K562 (cell line): ENCODE data around the gene TP73. TPM values are rescaled to one million over a fixed set of nuclear protein-coding genes. Genes with fewer than 3 reads are reported as not detected.

Source experiments
- ARNT ChIP-seq, 2 experiments: fragments of 450-650 bp; IDR thresholded peaks; 2 replicates each; pipeline ENCODE4 v1.6.1; 2016; ENCODE audit warnings: mild to moderate bottlenecking in 1 of 2
- HDAC1 ChIP-seq, 2 experiments: fragments of 450-650 bp; IDR thresholded peaks; 2 replicates each; pipeline ENCODE4 v1.6.1; 2016 to 2017; ENCODE audit warnings: inconsistent platforms in 1 of 2, mild to moderate bottlenecking in 1 of 2, moderate library complexity in 1 of 2
- KLF16 ChIP-seq: IDR thresholded peaks from 2 replicates; pipeline ENCODE4 v1.6.1; 2016; ENCODE audit warnings: antibody characterized with exemption
- MAZ ChIP-seq, 2 experiments: fragments of 450-650 bp in 1 of 2; sonication (generic) in 1 of 2; formaldehyde crosslinking; IDR thresholded peaks in 1 of 2; conservative IDR thresholded peaks in 1 of 2; 2 replicates each; pipeline versions ENCODE4 v1.4.0 to v1.5.0; 2020; ENCODE audit warnings: mild to moderate bottlenecking in 1 of 2, missing genetic modification reagents in 1 of 2
- MYC ChIP-seq, 2 experiments: fragments of 250-450 bp in 1 of 2; sonication (Bioruptor Pico) in 1 of 2; IDR thresholded peaks; 2 replicates each; pipeline versions ENCODE4 v1.5.1 to v1.6.1; 2012 to 2021; ENCODE audit warnings: low read depth in 2 of 2, borderline replicate concordance in 1 of 2, improper control_type of control experiment in 1 of 2, low read length in 1 of 2, mild to moderate bottlenecking in 1 of 2, moderate library complexity in 1 of 2
- NCOA1 ChIP-seq: fragments of 450-650 bp; IDR thresholded peaks from 2 replicates; pipeline ENCODE4 v1.6.1; 2016; ENCODE audit warnings: low read depth
- NFXL1 ChIP-seq: fragments of 450-650 bp; formaldehyde crosslinking; IDR thresholded peaks from 2 replicates; pipeline ENCODE4 v1.4.0; 2021; ENCODE audit warnings: mild to moderate bottlenecking
- RBFOX2 ChIP-seq: fragments of 200-400 bp; formaldehyde crosslinking; IDR thresholded peaks from 2 replicates; pipeline ENCODE4 v1.6.1; 2017; ENCODE audit warnings: low read depth, mild to moderate bottlenecking, low read length, moderate library complexity
- SAFB ChIP-seq: fragments of 200-400 bp; formaldehyde crosslinking; IDR thresholded peaks from 2 replicates; pipeline ENCODE4 v1.6.1; 2017; ENCODE audit warnings: low read depth, low read length, borderline replicate concordance
- SP1 ChIP-seq: sonication (generic); formaldehyde crosslinking; IDR thresholded peaks from 2 replicates; pipeline ENCODE4 v1.8.1; 2022; ENCODE audit warnings: mild to moderate bottlenecking, missing genetic modification reagents
- SRF ChIP-seq, 2 experiments: fragments of 250-450, 450-650 bp in 1 of 2; sonication (Bioruptor Pico) in 1 of 2; sonication (generic) in 1 of 2; formaldehyde crosslinking; IDR thresholded peaks; 2 replicates each; pipeline versions ENCODE4 v1.5.0 to v1.5.1; 2020 to 2022; ENCODE audit warnings: mild to moderate bottlenecking in 1 of 2, missing genetic modification reagents in 1 of 2
- polyA plus RNA-seq, 8 experiments: library from polyadenylated mRNA; depleted of rRNA in 4 of 8; stranded (reverse) in 5 of 8; unstranded in 3 of 8; fragments of >200 nt; fragmentation: Nextera tagmentation in 2 of 8; fragmentation: Illumina TruSeq in 1 of 8; extraction: Ambion mirVana in 2 of 8; extraction: Trizol in 1 of 8; gene quantifications; 2 replicates each; pipeline versions ENCODE4 v1.2.1 to v1.2.3, GENCODE V29; 2011 to 2014; ENCODE audit warnings: inconsistent platforms in 1 of 8, missing spikeins in 1 of 8
- total RNA-seq, 7 experiments: library from RNA; depleted of rRNA in 6 of 7; stranded (reverse); fragments of >200 nt in 6 of 7; fragmentation: Illumina TruSeq in 2 of 7; extraction: Trizol in 2 of 7; gene quantifications; 2 replicates each; pipeline versions ENCODE4 v1.2.1 to v1.2.3, GENCODE V29; 2011 to 2021; ENCODE audit warnings: low replicate concordance in 1 of 7
- TF ChIP-seq, protein P1 (sequence below): fragments of 450-650 bp; IDR thresholded peaks from 2 replicates; pipeline ENCODE4 v1.6.1; 2014; ENCODE audit warnings: low read depth, mild to moderate bottlenecking, moderate library complexity, borderline replicate concordance
- TF ChIP-seq, protein P2 (sequence below): fragments of 450-650 bp; conservative IDR thresholded peaks from 2 replicates; pipeline ENCODE4 v1.6.1; 2016; ENCODE audit warnings: missing genetic modification characterization, low read depth, mild to moderate bottlenecking, missing compliant biosample characterization, moderate library complexity
- TF ChIP-seq, protein P3 (sequence below), 2 experiments: fragments of 200-800 bp in 1 of 2; sonication (Bioruptor generic) in 1 of 2; sonication (generic) in 1 of 2; formaldehyde crosslinking in 1 of 2; IDR thresholded peaks in 1 of 2; conservative IDR thresholded peaks in 1 of 2; 2 replicates each; pipeline versions ENCODE4 v1.5.0 to v1.6.1; 2016 to 2020; ENCODE audit warnings: missing compliant biosample characterization in 1 of 2, missing genetic modification characterization in 1 of 2, missing genetic modification reagents in 1 of 2
- TF ChIP-seq, protein P4 (sequence below): fragments of 450-650 bp; formaldehyde crosslinking; conservative IDR thresholded peaks from 2 replicates; pipeline ENCODE4 v1.4.0; 2022; ENCODE audit warnings: mild to moderate bottlenecking, missing genetic modification characterization
- TF ChIP-seq, protein P5 (sequence below): fragments of 250-450 bp; sonication (Bioruptor Pico); IDR thresholded peaks from 2 replicates; pipeline ENCODE4 v1.9.0; 2021; ENCODE audit warnings: mild to moderate bottlenecking, inconsistent platforms

The TP73 gene
- total and polyA plus RNA-seq, 9 of the 15 experiments (the other 6 are each of a cell fraction or from before 2014, with no cell fraction given): 0.07 to 1.6 (median 0.40) TPM; not detected in 2

DNA sequence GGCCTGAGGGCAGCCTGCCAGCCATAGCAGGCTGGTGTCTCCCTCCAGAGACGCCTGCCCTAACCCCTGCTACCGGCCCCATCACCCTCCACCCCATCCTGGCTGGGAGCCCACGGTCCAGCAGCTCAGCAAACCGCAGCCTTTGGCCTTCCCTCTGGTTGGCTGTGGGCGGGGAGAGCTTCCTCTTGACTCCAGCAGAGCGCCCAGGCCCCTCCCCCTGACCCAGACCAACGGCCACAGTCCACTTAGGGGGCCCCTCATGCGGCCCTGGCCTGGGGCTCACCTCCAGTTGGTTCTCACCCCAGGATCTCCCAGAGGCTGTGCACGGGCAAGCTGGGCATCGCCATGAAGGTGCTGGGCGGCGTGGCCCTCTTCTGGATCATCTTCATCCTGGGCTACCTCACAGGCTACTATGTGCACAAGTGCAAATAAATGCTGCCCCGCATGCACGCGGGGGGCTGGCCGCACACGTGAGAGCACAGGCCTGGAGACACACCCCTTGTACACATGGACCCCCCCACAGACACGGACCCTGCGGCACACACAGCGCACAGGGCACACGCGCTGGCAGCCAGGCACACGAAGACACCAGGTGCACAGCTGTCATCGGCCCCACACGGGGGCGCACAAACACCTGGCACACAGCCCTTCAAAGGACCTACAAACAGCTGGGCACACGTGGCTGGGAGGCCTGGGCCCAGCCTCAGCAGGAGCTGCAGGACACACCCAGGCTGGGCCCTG is 123.3 kb downstream of the TP73 start (continued):
- TF ChIP-seq, protein P1, sequence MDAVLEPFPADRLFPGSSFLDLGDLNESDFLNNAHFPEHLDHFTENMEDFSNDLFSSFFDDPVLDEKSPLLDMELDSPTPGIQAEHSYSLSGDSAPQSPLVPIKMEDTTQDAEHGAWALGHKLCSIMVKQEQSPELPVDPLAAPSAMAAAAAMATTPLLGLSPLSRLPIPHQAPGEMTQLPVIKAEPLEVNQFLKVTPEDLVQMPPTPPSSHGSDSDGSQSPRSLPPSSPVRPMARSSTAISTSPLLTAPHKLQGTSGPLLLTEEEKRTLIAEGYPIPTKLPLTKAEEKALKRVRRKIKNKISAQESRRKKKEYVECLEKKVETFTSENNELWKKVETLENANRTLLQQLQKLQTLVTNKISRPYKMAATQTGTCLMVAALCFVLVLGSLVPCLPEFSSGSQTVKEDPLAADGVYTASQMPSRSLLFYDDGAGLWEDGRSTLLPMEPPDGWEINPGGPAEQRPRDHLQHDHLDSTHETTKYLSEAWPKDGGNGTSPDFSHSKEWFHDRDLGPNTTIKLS: peak; percentile 76; the same call in 1 of the 2 replicates
- TF ChIP-seq, protein P2, sequence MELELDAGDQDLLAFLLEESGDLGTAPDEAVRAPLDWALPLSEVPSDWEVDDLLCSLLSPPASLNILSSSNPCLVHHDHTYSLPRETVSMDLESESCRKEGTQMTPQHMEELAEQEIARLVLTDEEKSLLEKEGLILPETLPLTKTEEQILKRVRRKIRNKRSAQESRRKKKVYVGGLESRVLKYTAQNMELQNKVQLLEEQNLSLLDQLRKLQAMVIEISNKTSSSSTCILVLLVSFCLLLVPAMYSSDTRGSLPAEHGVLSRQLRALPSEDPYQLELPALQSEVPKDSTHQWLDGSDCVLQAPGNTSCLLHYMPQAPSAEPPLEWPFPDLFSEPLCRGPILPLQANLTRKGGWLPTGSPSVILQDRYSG (tag): peak; percentile 90
- TF ChIP-seq MAZ (CRISPR knock-in tag; conservative IDR thresholded peaks at IDR 0.05 in 1 of 2, IDR thresholded peaks at IDR 0.05 in 1 of 2): peak; percentile 45 to 82; a peak in 3 of 4 replicates
- TF ChIP-seq ARNT (IDR thresholded peaks at IDR 0.05): peak in 1 of 2 experiments; percentile 26; a peak in 1 of 4 replicates
- peak in 1 of 2 experiments; percentile 94; a peak in 2 of 4 replicates for TF ChIP-seq HDAC1 (IDR thresholded peaks at IDR 0.05)
- no peak for TF ChIP-seq SAFB
- peak; percentile 97 for TF ChIP-seq MYC (IDR thresholded peaks at IDR 0.05; ENCODE audit: low read depth, low read length)
- TF ChIP-seq MYC (CRISPR knock-in tag; IDR thresholded peaks at IDR 0.05; ENCODE audit: borderline replicate concordance, low read depth): peak; percentile 88
- no peak for TF ChIP-seq NFXL1
- TF ChIP-seq SRF (CRISPR knock-in tag; IDR thresholded peaks at IDR 0.05): peak in 1 of 2 experiments; percentile 57; a peak in 1 of 4 replicates
- TF ChIP-seq SP1 (CRISPR knock-in tag): peak; percentile 79
- TF ChIP-seq NCOA1: no peak
- TF ChIP-seq KLF16: peak; percentile 43; the same call in 1 of the 2 replicates
- TF ChIP-seq, protein P3, sequence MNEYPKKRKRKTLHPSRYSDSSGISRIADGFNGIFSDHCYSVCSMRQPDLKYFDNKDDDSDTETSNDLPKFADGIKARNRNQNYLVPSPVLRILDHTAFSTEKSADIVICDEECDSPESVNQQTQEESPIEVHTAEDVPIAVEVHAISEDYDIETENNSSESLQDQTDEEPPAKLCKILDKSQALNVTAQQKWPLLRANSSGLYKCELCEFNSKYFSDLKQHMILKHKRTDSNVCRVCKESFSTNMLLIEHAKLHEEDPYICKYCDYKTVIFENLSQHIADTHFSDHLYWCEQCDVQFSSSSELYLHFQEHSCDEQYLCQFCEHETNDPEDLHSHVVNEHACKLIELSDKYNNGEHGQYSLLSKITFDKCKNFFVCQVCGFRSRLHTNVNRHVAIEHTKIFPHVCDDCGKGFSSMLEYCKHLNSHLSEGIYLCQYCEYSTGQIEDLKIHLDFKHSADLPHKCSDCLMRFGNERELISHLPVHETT (CRISPR knock-in tag; conservative IDR thresholded peaks at IDR 0.05 in 1 of 2, IDR thresholded peaks at IDR 0.05 in 1 of 2): peak in 1 of 2 experiments; percentile 68; a peak in 1 of 4 replicates
- TF ChIP-seq, protein P4, sequence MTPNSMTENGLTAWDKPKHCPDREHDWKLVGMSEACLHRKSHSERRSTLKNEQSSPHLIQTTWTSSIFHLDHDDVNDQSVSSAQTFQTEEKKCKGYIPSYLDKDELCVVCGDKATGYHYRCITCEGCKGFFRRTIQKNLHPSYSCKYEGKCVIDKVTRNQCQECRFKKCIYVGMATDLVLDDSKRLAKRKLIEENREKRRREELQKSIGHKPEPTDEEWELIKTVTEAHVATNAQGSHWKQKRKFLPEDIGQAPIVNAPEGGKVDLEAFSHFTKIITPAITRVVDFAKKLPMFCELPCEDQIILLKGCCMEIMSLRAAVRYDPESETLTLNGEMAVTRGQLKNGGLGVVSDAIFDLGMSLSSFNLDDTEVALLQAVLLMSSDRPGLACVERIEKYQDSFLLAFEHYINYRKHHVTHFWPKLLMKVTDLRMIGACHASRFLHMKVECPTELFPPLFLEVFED: no peak
- TF ChIP-seq, protein P5, sequence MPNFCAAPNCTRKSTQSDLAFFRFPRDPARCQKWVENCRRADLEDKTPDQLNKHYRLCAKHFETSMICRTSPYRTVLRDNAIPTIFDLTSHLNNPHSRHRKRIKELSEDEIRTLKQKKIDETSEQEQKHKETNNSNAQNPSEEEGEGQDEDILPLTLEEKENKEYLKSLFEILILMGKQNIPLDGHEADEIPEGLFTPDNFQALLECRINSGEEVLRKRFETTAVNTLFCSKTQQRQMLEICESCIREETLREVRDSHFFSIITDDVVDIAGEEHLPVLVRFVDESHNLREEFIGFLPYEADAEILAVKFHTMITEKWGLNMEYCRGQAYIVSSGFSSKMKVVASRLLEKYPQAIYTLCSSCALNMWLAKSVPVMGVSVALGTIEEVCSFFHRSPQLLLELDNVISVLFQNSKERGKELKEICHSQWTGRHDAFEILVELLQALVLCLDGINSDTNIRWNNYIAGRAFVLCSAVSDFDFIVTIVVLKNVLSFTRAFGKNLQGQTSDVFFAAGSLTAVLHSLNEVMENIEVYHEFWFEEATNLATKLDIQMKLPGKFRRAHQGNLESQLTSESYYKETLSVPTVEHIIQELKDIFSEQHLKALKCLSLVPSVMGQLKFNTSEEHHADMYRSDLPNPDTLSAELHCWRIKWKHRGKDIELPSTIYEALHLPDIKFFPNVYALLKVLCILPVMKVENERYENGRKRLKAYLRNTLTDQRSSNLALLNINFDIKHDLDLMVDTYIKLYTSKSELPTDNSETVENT (CRISPR knock-in tag): 0 out of 2 replicates have a peak, but pooled peaks have one; percentile 65
- TF ChIP-seq RBFOX2: peak; percentile 68; the same call in 1 of the 2 replicates
